GM12801 (cell line): ENCODE results near the gene TCTN3.

ENCODE experiments used
- TF ChIP-seq, protein P1 (sequence below): IDR thresholded peaks from one replicate; pipeline ENCODE4 v1.5.1; 2011; ENCODE audit warnings: control low read depth; ENCODE audit not compliant: insufficient read length; ENCODE audit errors: extremely low read depth

Gene TCTN3, protein sequence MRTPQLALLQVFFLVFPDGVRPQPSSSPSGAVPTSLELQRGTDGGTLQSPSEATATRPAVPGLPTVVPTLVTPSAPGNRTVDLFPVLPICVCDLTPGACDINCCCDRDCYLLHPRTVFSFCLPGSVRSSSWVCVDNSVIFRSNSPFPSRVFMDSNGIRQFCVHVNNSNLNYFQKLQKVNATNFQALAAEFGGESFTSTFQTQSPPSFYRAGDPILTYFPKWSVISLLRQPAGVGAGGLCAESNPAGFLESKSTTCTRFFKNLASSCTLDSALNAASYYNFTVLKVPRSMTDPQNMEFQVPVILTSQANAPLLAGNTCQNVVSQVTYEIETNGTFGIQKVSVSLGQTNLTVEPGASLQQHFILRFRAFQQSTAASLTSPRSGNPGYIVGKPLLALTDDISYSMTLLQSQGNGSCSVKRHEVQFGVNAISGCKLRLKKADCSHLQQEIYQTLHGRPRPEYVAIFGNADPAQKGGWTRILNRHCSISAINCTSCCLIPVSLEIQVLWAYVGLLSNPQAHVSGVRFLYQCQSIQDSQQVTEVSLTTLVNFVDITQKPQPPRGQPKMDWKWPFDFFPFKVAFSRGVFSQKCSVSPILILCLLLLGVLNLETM

DNA sequence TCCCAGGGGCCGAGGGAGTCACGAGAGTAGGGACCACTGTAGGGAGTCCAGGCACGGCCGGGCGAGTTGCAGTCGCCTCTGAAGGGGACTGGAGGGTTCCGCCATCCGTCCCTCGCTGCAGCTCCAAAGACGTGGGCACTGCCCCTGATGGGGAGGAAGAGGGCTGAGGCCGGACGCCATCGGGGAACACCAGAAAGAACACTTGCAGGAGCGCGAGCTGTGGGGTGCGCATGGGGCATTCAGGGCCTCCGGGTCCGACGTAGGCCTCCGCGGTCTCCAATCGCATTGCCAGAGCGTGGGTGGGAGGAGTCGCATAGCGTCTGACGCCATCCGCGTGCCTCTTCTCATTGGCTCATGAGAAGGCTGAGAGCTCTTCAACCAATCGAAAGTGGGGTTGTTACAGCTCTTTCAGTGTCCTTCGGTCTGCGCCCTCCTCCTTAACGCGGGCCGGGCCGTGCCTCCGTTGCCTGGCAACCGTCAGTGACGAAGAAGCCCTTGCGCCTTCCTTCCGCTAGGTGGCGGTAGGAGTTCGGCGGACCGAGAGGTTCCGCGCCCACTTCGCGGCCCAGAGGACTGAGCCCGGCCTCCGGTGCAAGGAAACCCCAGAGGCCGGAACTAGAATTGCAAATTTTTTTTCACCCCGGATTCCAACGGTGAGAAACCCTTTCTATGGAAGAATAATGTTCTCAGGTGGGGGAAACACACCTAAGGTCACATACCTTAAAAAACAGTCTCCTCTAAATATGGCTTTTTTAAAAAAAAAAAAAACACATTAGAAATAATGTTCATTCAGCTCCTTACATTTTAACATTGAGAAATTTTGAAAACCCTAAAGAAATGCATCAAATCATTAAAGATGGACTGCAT lies at the start of gene TCTN3:
TSS of gene TCTN3 (minus strand) at position 260 of the 867 bp plus-strand sequence. CDS start at position 232, 28 bp downstream.
- TF ChIP-seq, protein P1, sequence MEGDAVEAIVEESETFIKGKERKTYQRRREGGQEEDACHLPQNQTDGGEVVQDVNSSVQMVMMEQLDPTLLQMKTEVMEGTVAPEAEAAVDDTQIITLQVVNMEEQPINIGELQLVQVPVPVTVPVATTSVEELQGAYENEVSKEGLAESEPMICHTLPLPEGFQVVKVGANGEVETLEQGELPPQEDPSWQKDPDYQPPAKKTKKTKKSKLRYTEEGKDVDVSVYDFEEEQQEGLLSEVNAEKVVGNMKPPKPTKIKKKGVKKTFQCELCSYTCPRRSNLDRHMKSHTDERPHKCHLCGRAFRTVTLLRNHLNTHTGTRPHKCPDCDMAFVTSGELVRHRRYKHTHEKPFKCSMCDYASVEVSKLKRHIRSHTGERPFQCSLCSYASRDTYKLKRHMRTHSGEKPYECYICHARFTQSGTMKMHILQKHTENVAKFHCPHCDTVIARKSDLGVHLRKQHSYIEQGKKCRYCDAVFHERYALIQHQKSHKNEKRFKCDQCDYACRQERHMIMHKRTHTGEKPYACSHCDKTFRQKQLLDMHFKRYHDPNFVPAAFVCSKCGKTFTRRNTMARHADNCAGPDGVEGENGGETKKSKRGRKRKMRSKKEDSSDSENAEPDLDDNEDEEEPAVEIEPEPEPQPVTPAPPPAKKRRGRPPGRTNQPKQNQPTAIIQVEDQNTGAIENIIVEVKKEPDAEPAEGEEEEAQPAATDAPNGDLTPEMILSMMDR = peak; percentile 1

DNA sequence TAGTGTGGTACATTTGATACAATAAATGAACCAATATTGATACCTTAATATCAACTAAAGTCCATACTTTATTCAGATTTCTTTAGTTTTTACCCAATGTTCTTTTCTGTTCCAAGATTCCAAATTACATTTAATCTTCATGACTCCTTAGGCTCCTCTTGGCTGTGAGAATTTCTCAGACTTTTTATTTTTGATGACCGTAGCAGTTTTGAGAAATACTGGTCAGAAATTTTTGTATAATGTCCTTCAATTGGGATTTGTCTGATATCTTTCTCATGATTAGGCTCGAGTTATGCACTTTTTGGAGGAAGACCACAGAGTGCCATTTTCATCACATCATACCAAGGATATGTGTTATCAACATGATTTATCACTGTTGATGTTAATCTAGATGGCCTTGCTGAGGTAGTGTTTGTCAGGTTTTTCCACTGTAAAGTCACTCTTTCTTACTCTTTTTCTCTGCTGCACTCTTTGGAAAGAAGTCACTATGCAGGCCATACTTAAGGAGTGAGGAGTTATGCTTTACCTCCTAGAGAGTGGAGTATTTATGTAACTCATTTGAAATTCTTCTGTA lies 49.3 kb upstream of the TCTN3 start:
- TF ChIP-seq, protein P1 = no peak

DNA sequence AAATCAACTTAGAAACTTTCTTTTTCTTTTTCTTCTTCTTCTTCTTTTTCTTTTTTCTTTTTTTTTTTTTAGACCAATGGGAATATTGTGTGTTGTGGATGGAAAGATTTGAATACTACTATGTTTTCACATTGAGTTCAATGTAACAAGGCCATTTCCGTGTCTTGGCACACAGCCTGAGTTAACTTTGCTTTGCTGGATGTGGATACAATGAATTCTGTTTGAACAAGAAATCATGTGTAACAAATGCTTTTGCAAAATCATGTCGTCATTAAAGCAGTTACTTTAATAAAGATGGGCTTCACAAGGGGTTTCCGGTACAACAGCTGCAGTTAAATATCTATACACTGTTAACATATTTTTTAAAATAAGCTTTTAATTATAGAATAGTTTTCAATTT lies 48.8 kb upstream of the TCTN3 start:
- TF ChIP-seq, protein P1 = no peak

DNA sequence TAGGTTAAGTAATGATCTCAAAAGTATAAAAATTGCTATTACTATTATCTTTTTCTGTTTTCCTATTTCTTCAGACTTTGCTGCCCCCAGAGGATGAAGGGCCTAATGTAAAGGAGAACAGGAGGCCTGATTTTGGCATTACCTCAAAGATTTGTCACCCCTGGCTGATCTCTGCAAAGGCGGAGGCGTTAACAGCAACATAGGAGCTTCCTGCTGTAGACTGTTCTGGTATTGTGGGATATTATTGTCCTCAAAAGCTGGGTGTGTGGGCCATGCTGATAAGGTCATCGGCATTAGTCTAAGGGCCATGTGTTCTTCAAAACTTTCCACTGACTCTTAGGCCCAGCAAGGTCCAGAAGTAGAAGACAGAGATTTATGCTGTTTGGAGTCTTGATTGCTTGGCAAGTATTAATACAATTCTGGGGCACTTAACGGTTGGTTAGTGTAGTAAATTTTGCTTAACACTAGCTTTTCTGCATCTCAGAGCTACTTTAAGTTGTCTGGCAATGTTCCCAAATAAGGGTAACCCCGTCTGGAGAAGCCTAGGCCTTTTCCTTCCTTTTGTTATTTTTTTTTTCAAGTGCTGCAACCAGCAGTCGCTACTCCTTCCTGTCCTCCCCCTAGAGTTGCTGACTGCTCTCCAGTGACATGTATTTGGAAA lies 48.2 kb upstream of the TCTN3 start:
- TF ChIP-seq, protein P1 = no peak

DNA sequence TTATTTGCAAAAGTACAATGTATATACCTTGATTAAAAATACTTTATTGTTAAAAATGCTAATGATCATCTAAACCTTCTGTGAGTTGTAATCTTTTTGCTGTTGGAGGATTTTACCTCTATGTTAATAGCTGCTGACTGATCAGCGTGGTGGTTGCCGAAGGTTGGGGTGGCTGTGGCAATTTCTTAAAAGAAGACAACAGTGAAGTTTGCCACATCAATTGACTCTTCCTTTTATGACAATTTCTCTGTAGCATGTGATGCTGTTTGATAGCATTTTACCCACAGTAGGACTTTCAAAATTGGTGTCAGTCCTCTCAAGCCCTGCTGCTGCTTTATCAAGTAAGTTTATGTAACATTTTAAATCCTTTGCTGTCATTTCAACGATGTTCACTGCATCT lies 45.3 kb upstream of the TCTN3 start:
- TF ChIP-seq, protein P1 = no peak

DNA sequence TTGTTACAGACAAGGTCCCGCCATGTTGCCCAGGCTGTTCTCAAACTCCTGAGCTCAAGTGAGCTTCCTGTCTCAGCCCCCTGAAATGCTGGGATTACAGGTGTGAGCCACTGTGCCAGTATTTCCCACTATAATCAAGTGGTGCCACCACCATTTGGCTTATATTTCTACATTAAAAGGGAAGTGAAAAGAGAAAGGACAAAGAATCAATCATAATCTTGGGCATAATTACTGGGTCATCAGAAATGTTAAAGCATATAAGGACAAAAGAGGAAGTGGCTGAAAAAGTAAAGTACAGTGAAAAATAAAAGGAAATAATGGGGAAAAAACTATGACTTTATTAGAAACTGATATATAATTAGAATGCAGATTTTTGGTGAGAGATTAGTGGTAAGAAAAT lies 36.5 kb upstream of the TCTN3 start:
- TF ChIP-seq, protein P1 = no peak
